Neural cell (in vitro differentiated cells): ENCODE data around the gene SPPL3. TPM values are rescaled to one million over a fixed set of nuclear protein-coding genes. Genes with fewer than 3 reads are reported as not detected.

Experiments used
- H2AFZ ChIP-seq: fragments of 200-600, 300-800 bp; sonication (generic), shearing (Covaris generic); 2 replicates; pipeline ENCODE4 v1.6.0; 2014; ENCODE audit warnings: low read depth, mild to moderate bottlenecking, antibody characterized with exemption, low read length, moderate library complexity
- H3F3A ChIP-seq: fragments of 200-600 bp; shearing (Covaris generic); 2 replicates; pipeline ENCODE4 v1.6.1; 2016; ENCODE audit warnings: mild to moderate bottlenecking, moderate library complexity, mixed read lengths, antibody characterized with exemption, low read length; ENCODE audit not compliant: insufficient read depth, poor library complexity, severe bottlenecking
- H3K27ac ChIP-seq: fragments of 200-600, 300-800 bp; sonication (generic), shearing (Covaris generic); 2 replicates; pipeline ENCODE4 v1.5.1; 2014; ENCODE audit warnings: mild to moderate bottlenecking, low read length, moderate library complexity
- H3K27me3 ChIP-seq: fragments of 300-800, 200-600 bp; sonication (generic), shearing (Covaris generic); 2 replicates; pipeline ENCODE4 v1.6.0; 2014; ENCODE audit warnings: mild to moderate bottlenecking, low read depth, low read length, moderate library complexity; ENCODE audit not compliant: insufficient read depth
- H3K36me3 ChIP-seq: fragments of 300-800, 200-600 bp; sonication (generic), shearing (Covaris generic); 2 replicates; pipeline ENCODE4 v1.5.1; 2014; ENCODE audit warnings: mild to moderate bottlenecking, antibody characterized with exemption, low read length, moderate library complexity; ENCODE audit not compliant: insufficient read depth
- H3K4me2 ChIP-seq: fragments of 300-800, 200-600 bp; sonication (generic), shearing (Covaris generic); 2 replicates; pipeline ENCODE4 v1.6.0; 2014; ENCODE audit warnings: mild to moderate bottlenecking, low read length
- H3K4me3 ChIP-seq: fragments of 300-800, 200-600 bp; sonication (generic), shearing (Covaris generic); 2 replicates; pipeline ENCODE4 v1.5.1; 2014; ENCODE audit warnings: mild to moderate bottlenecking, low read length, moderate library complexity
- H3K79me2 ChIP-seq: fragments of 200-600 bp; shearing (Covaris generic); replicated peaks from 2 replicates; pipeline ENCODE4 v1.6.0; 2014; ENCODE audit warnings: mild to moderate bottlenecking, low read length, moderate library complexity; ENCODE audit not compliant: insufficient read depth
- H3K9ac ChIP-seq: fragments of 300-800, 200-600 bp; sonication (generic), shearing (Covaris generic); 2 replicates; pipeline ENCODE4 v1.6.1; 2016; ENCODE audit warnings: mild to moderate bottlenecking, low read length, mixed read lengths
- H3K9me2 ChIP-seq: fragments of 200-600 bp; shearing (Covaris generic); 2 replicates; pipeline ENCODE4 v1.6.1; 2016; ENCODE audit warnings: mild to moderate bottlenecking, low read length, mixed read lengths; ENCODE audit not compliant: insufficient read depth
- H3K9me3 ChIP-seq: fragments of 200-600, 300-800 bp; sonication (generic), shearing (Covaris generic); 2 replicates; pipeline ENCODE4 v1.6.1; 2016; ENCODE audit warnings: mild to moderate bottlenecking, mixed run types, low read length, moderate library complexity, mixed read lengths
- H4K20me1 ChIP-seq: fragments of 200-600 bp; shearing (Covaris generic); 2 replicates; pipeline ENCODE4 v1.6.1; 2016; ENCODE audit warnings: mild to moderate bottlenecking, mixed run types; ENCODE audit not compliant: insufficient read depth
- CTCF ChIP-seq: fragments of 450-650 bp; IDR thresholded peaks from 2 replicates; pipeline ENCODE4 v1.5.1; 2014; ENCODE audit warnings: antibody characterized with exemption, mild to moderate bottlenecking, moderate library complexity; ENCODE audit not compliant: poor library complexity, severe bottlenecking
- EP300 ChIP-seq: fragments of 450-650 bp; conservative IDR thresholded peaks from 2 replicates; pipeline ENCODE4 v1.6.1; 2014; ENCODE audit warnings: antibody characterized with exemption, mild to moderate bottlenecking, moderate library complexity; ENCODE audit not compliant: poor library complexity, severe bottlenecking
- EZH2 ChIP-seq: fragments of 200-600, 300-800 bp; shearing (Covaris generic), sonication (generic); IDR thresholded peaks from 2 replicates; pipeline ENCODE4 v1.6.1; 2014; ENCODE audit warnings: antibody characterized with exemption, low read length, borderline replicate concordance, mild to moderate bottlenecking; ENCODE audit not compliant: insufficient read depth, poor library complexity, severe bottlenecking
- MXI1 ChIP-seq: fragments of 450-650 bp; conservative IDR thresholded peaks from 2 replicates; pipeline ENCODE4 v1.6.1; 2014; ENCODE audit warnings: antibody characterized with exemption, mild to moderate bottlenecking; ENCODE audit not compliant: poor library complexity, severe bottlenecking
- POLR2AphosphoS5 ChIP-seq: IDR thresholded peaks from 2 replicates; pipeline ENCODE4 v1.6.1; 2012
- RAD21 ChIP-seq: fragments of 450-650 bp; conservative IDR thresholded peaks from 2 replicates; pipeline ENCODE4 v1.6.1; 2014; ENCODE audit warnings: antibody characterized with exemption, mild to moderate bottlenecking, moderate library complexity
- SMC3 ChIP-seq: fragments of 450-650 bp; conservative IDR thresholded peaks from 2 replicates; pipeline ENCODE4 v1.6.1; 2014; ENCODE audit warnings: antibody characterized with exemption, mild to moderate bottlenecking, moderate library complexity; ENCODE audit not compliant: poor library complexity
- TAF1 ChIP-seq: IDR thresholded peaks from 2 replicates; pipeline ENCODE4 v1.6.1; 2012; ENCODE audit warnings: low read depth
- polyA plus RNA-seq: library from polyadenylated mRNA; depleted of rRNA; stranded (reverse); fragments of >200 nt; gene quantifications from 2 replicates; pipeline ENCODE4 v1.2.3, GENCODE V29; 2014
- TF ChIP-seq, protein P1 (sequence below): IDR thresholded peaks from 2 replicates; pipeline ENCODE4 v1.6.1; 2012; ENCODE audit warnings: borderline replicate concordance

Gene SPPL3
- polyA plus RNA-seq, 1 donor from 2014 or later, result 21.3 TPM

GRCh38 chr12:120821878-120822277 lies 82.3 kb downstream of the SPPL3 start:
- no peaks in the 10 kb centered on the region for H3K9me3 ChIP-seq
- no peak for TF ChIP-seq TAF1
- TF ChIP-seq EP300, result no peak
- no peak for TF ChIP-seq CTCF
- no peak for TF ChIP-seq POLR2AphosphoS5
- TF ChIP-seq, protein P1, sequence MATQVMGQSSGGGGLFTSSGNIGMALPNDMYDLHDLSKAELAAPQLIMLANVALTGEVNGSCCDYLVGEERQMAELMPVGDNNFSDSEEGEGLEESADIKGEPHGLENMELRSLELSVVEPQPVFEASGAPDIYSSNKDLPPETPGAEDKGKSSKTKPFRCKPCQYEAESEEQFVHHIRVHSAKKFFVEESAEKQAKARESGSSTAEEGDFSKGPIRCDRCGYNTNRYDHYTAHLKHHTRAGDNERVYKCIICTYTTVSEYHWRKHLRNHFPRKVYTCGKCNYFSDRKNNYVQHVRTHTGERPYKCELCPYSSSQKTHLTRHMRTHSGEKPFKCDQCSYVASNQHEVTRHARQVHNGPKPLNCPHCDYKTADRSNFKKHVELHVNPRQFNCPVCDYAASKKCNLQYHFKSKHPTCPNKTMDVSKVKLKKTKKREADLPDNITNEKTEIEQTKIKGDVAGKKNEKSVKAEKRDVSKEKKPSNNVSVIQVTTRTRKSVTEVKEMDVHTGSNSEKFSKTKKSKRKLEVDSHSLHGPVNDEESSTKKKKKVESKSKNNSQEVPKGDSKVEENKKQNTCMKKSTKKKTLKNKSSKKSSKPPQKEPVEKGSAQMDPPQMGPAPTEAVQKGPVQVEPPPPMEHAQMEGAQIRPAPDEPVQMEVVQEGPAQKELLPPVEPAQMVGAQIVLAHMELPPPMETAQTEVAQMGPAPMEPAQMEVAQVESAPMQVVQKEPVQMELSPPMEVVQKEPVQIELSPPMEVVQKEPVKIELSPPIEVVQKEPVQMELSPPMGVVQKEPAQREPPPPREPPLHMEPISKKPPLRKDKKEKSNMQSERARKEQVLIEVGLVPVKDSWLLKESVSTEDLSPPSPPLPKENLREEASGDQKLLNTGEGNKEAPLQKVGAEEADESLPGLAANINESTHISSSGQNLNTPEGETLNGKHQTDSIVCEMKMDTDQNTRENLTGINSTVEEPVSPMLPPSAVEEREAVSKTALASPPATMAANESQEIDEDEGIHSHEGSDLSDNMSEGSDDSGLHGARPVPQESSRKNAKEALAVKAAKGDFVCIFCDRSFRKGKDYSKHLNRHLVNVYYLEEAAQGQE, result no peak
- TF ChIP-seq RAD21, result no peak
- TF ChIP-seq SMC3, result no peak
- no peak for TF ChIP-seq EZH2
- no peak for TF ChIP-seq MXI1
- H3K4me3 ChIP-seq, result no peak overlapping the region
- H3F3A ChIP-seq, result no peaks in the 10 kb centered on the region
- no peak overlapping the region for H3K9ac ChIP-seq
- no peaks in the 10 kb centered on the region for H3K36me3 ChIP-seq
- no peak overlapping the region for H3K4me2 ChIP-seq
- no peaks in the 10 kb centered on the region for H3K9me2 ChIP-seq
- no peak overlapping the region for H3K27ac ChIP-seq
- peaks cover 4% of the 10 kb centered on the region for H3K79me2 ChIP-seq
- no peaks in the 10 kb centered on the region for H3K27me3 ChIP-seq
- no peak overlapping the region for H2AFZ ChIP-seq
- H4K20me1 ChIP-seq, result no peaks in the 10 kb centered on the region

DNA sequence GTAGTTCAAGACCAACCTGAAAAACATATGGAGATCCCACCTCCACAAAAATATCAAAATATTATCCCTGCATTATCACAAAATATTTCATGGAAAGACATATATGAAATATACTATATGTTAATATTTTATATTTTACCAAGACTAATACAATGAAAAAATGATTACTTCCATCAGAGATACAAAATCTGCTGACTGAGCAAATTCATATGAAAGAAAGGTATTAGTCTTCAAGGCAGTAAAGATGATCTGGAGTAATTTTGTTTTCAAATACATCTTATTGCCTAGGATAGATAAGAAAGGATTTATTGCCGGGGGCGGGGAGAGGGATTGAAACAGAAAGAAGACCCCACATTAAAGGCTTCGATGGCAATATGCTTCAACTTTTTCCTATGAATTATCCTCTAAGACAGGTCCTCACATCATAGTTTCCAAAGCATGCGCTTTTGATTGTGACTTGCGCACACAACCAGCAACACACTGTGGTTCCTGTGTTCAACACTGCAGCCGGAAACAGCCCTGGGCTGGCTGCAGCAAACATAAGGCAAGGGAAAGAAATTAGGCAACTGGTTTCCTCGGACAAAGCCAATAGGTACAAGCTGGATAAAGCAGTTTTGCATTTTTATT lies 83.2 kb downstream of the SPPL3 start:
- peaks cover 4% of the 10 kb centered on the region for H3K79me2 ChIP-seq
- H2AFZ ChIP-seq, result no peak overlapping the region
- no peak overlapping the region for H3K4me2 ChIP-seq
- H3K9ac ChIP-seq, result no peak overlapping the region
- H3K36me3 ChIP-seq, result no peaks in the 10 kb centered on the region
- H3K27me3 ChIP-seq, result no peaks in the 10 kb centered on the region
- no peaks in the 10 kb centered on the region for H3F3A ChIP-seq
- H3K9me2 ChIP-seq, result no peaks in the 10 kb centered on the region
- no peaks in the 10 kb centered on the region for H4K20me1 ChIP-seq
- no peaks in the 10 kb centered on the region for H3K9me3 ChIP-seq
- H3K4me3 ChIP-seq, result no peak overlapping the region
- no peak overlapping the region for H3K27ac ChIP-seq
- no peak for TF ChIP-seq MXI1
- TF ChIP-seq, protein P1, result no peak
- no peak for TF ChIP-seq EZH2
- no peak for TF ChIP-seq SMC3
- TF ChIP-seq POLR2AphosphoS5, result no peak
- no peak for TF ChIP-seq EP300
- no peak for TF ChIP-seq TAF1
- TF ChIP-seq RAD21, result no peak
- no peak for TF ChIP-seq CTCF
